Erythroblast (primary cell): Measurements from ENCODE around the gene CEP83.

Source experiments
- GATA1 ChIP-seq: IDR thresholded peaks from 2 replicates; pipeline ENCODE4 v1.6.1; 2011; ENCODE audit warnings: low read depth, mild to moderate bottlenecking, control low read depth, low read length, moderate library complexity
- POLR2A ChIP-seq: IDR thresholded peaks from 2 replicates; pipeline ENCODE4 v1.6.1; 2011; ENCODE audit warnings: mild to moderate bottlenecking, low read length

- TF ChIP-seq POLR2A, result no peak
- TF ChIP-seq GATA1, result no peak
These were observed 44.7 kb upstream of the CEP83 start for GRCh38 chr12:94504386-94504785.
